Mesothelial cell of epicardium (in vitro differentiated cells): ENCODE measurements around the gene TRIM47. TPM values are rescaled to one million over a fixed set of nuclear protein-coding genes. Genes with fewer than 3 reads are reported as not detected.
"Not testable (repeated sequence)": the region's sequence is repeated elsewhere in the genome, so short reads cannot be mapped to it uniquely, and the experiment has no call there.

Experiments used
- DNase-seq, 2 experiments: peaks; one replicate each; pipeline ENCODE4 v3.0.0; 2021; ENCODE audit warnings: low spot score in 2 of 2; ENCODE audit not compliant: unreplicated experiment in 2 of 2
- H3K27ac Mint-ChIP-seq: 2 replicates; pipeline ENCODE4 v1.8.0; 2021; ENCODE audit warnings: mixed read lengths
- H3K27me3 Mint-ChIP-seq: 2 replicates; pipeline ENCODE4 v1.8.0; 2021; ENCODE audit warnings: low read depth, mixed read lengths
- H3K36me3 Mint-ChIP-seq: 2 replicates; pipeline ENCODE4 v1.8.0; 2021; ENCODE audit warnings: mixed read lengths
- H3K4me1 Mint-ChIP-seq: 2 replicates; pipeline ENCODE4 v1.8.0; 2021; ENCODE audit warnings: mixed read lengths
- H3K4me3 Mint-ChIP-seq: 2 replicates; pipeline ENCODE4 v1.8.0; 2021; ENCODE audit warnings: mild to moderate bottlenecking, moderate library complexity, mixed read lengths
- H3K9me3 Mint-ChIP-seq: 2 replicates; pipeline ENCODE4 v1.8.0; 2021; ENCODE audit warnings: mixed read lengths
- total RNA-seq: library from RNA; stranded (reverse); gene quantifications from 3 replicates; pipeline ENCODE4 v1.2.1, GENCODE V29; 2021
- TF ChIP-seq, protein P1 (sequence below): fragments of 200-600 bp; sonication (generic); IDR thresholded peaks from one replicate; pipeline ENCODE4 v1.5.0; 2021; ENCODE audit warnings: antibody characterized with exemption; ENCODE audit not compliant: unreplicated experiment

The TRIM47 gene
- total RNA-seq, 1 donor from 2014 or later, result 2.9 TPM

DNA sequence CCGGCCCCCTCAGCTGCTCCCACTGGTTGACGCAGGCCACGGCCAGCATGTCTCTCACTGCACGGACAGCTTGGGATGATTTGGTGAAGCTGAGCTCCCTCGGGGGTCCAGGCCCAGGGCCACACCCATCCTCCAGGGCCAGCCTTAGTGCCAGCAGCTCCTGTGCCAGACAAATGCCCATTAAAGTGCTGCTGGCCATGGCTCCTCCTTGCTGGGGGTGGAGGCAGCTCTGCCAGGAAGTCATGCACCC is 2.5 kb downstream of the TRIM47 start:
- Mint-ChIP-seq H3K9me3 (no peaks in the 10 kb centered on the region), H3K27ac (no peak overlapping the region), H3K4me3 (no peak overlapping the region), H3K27me3 (peaks cover 54% of the 10 kb centered on the region), H3K36me3 (no peaks in the 10 kb centered on the region), H3K4me1 (peaks cover 16% of the 10 kb centered on the region)
- TF ChIP-seq, protein P1, sequence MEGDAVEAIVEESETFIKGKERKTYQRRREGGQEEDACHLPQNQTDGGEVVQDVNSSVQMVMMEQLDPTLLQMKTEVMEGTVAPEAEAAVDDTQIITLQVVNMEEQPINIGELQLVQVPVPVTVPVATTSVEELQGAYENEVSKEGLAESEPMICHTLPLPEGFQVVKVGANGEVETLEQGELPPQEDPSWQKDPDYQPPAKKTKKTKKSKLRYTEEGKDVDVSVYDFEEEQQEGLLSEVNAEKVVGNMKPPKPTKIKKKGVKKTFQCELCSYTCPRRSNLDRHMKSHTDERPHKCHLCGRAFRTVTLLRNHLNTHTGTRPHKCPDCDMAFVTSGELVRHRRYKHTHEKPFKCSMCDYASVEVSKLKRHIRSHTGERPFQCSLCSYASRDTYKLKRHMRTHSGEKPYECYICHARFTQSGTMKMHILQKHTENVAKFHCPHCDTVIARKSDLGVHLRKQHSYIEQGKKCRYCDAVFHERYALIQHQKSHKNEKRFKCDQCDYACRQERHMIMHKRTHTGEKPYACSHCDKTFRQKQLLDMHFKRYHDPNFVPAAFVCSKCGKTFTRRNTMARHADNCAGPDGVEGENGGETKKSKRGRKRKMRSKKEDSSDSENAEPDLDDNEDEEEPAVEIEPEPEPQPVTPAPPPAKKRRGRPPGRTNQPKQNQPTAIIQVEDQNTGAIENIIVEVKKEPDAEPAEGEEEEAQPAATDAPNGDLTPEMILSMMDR, result no peak
- no peak for DNase-seq

DNA sequence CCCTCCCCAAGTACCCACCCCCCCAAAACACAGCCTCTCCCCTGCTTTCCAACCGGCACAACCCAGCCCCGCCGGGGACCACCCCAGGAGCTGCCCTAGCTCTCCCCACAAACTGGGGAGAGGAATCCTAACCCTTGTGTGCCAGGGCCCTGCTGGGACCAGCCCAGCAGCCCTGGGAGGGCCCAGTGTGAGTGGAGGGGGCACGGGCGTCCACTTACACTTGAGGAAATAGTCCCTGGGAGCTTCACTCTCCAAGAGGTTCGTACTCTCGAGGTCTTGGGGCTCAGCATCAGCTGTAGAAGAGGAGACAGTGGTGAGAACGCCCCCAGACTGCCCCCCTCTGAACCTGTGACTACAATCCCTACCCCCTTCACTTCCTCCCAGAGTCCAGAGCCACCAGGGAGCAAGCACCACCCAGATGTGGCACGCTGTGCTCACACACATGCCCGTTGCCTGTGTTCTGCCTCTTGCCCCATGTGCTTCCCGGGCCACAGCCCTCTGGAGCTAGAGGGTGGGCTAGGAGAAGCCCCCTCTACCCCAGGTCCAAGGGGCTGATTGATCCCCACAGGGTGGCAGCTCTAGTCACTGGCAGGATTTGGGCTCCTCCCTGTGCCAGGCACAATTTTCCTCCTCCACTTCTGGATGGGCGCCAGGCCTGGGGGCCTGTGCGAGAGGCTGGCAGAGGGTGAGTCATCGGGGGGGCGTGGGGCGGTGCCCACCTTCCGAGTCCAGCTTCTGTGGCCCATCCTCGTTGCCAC is 3.0 kb downstream of the TRIM47 start:
- TF ChIP-seq, protein P1, result no peak

DNA sequence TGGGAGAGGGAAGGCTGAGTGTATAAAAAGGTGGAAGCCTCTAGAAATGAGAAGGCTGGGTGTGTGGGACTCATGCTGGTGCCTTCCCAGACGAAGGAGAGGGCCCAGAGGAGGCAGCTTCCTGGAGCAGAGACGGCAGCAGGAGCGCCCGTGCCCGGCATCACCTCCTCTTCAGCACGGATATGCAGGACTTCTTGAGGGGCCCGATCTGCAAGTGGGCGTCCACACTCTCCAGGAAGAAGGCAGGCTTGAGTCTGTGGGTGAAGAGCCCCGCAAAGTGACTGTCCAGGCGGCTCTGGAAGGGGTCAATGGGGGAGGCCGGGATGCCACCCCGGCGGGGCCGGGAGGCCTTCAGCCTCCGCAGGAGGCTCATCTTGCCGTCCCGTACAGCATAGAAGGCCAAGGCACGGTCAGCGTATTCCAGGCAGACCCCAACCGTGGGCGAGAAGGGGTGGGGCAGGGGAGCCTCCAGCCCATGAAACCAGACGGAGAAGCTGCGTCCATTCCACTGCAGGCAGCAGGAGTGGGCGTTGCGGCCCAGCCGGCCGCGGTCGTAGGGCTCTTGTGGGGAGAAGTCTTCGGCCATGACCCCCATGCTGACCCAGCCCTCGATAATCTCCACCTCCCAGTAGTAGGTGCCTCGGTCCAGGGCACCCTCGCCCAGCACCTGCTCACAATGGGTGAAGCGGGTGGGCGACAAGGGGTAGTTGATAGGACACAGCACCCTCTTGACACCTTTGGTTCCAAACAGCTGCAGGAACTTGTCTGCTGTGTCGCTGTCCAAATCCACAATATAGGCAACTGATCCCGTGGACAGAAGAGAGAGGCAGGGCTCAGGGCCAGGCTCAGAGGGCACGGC is 3.8 kb downstream of the TRIM47 start:
- peaks cover 41% of the 10 kb centered on the region for H3K27me3 Mint-ChIP-seq
- H3K36me3 Mint-ChIP-seq, result no peaks in the 10 kb centered on the region
- H3K4me3 Mint-ChIP-seq, result no peak overlapping the region
- H3K9me3 Mint-ChIP-seq, result no peaks in the 10 kb centered on the region
- TF ChIP-seq, protein P1, result no peak
- H3K4me1 Mint-ChIP-seq, result peaks cover 16% of the 10 kb centered on the region
- DNase-seq, result no peak
- no peak overlapping the region for H3K27ac Mint-ChIP-seq

More for the DNA sequence above, 3.0 kb downstream of the TRIM47 start:
- Mint-ChIP-seq H3K4me1 (peaks cover 16% of the 10 kb centered on the region), H3K27me3 (peaks cover 49% of the 10 kb centered on the region), H3K27ac (no peak overlapping the region), H3K9me3 (no peaks in the 10 kb centered on the region), H3K4me3 (no peak overlapping the region), H3K36me3 (no peaks in the 10 kb centered on the region)
- no peak for DNase-seq

DNA sequence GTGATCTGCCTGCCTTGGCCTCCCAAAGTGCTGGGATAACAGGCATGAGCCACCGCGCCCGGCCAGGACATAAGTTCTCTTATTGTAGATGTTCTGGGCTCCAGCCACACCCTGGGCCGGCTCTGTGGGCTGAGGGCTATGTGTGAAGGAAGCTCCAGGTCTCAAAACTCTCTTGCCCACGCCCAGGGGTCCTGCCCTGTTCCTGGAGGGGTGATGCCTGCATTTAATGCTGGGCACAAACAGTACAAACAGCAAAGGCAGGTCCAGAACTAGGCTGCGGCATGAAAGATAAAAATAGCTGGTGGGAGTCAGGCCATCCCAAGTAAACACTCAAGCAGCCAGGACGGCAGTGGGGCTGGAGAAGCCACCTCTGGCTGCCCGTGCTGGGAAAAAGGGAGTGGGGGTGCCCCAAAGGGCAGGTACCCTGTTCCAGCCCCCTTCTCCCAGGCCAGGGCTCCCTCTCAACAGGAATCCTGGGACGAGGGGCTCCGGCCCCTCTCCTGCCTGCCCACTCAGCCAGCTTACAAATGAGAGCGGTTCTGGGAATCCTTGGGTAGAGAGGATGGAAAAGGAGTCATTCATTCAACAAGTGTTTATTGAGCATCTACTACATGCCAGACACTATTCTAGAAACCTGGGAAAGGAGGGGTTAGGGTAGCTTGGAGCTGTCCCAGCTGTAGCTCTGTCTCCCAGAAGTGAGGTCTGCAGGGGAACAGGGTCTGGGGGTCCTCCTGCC is 4.6 kb downstream of the TRIM47 start:
- Mint-ChIP-seq H3K27ac (no peak overlapping the region), H3K27me3 (peaks cover 34% of the 10 kb centered on the region), H3K4me3 (no peak overlapping the region), H3K9me3 (no peaks in the 10 kb centered on the region), H3K4me1 (peaks cover 15% of the 10 kb centered on the region), H3K36me3 (no peaks in the 10 kb centered on the region)
- TF ChIP-seq, protein P1, result no peak
- no peak for DNase-seq

DNA sequence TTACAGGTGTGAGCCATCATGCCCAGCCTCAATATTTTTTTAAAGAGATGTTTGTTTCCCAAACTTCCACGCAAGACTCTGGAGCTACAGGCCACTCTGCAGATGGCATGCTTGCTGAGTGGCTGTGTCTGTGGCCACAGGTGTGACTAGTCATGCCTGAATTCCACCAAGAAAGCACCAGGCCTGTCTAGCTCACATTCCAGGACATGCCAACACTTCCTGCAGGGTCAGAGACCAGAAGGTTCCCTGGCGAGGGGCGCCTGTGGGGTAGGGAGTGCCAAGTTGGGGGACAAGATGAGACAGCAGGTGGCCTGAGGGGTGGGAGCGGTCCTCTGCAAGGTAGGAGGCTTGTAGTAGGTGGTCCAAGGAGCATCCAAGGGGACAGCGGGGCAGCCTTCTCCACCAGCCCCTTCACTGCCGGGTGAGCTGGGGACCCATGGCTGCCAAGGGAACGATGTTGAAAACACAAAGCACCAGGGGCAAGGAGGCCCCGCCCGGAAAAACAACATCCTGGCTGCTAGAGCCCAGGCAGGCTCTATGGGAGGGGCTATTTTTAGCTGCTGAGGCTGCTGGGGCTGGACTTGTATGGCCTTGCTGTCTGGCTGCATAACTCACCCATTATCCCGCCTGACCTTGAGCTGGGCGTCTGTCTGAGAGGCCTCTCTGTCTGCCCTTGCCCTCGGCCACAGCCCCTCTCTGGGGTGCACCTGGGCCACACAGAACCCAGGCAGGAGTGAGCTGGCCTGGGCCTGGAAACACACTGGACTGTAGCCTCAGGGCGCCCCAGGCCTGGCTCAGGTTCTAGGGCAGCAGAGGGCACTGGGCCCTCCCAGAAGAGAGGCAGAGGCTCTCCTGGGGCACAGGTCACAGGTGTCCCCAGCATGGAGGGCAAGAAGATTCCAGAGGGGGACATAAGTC is 5.7 kb downstream of the TRIM47 start:
- Mint-ChIP-seq H3K36me3 (no peaks in the 10 kb centered on the region), H3K4me1 (peaks cover 11% of the 10 kb centered on the region), H3K9me3 (no peaks in the 10 kb centered on the region), H3K27me3 (peaks cover 30% of the 10 kb centered on the region), H3K4me3 (no peak overlapping the region), H3K27ac (no peak overlapping the region)
- TF ChIP-seq, protein P1, result no peak
- DNase-seq, result no peak

DNA sequence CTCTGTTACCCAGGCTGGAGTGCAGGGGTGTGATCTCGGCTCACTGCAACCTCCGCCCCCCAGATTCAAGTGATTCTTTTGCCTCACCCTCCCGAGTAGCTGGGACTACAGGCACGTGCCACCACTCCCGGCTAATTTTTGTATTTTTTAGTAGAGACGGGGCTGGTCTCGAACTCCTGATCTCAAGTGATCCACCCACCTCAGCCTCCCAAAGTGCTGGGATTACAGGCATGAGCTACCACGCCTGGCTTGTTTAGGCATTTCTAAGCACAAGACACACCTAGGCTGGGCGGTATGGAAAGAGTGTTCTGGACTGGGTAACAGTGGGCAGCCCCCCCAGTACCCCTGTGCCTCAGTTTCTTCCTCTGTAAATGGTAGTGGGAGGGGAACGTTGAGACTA is 8.2 kb downstream of the TRIM47 start:
- not testable (repeated sequence) for DNase-seq, H3K36me3 Mint-ChIP-seq, H3K27me3 Mint-ChIP-seq, H3K4me1 Mint-ChIP-seq, H3K4me3 Mint-ChIP-seq, H3K27ac Mint-ChIP-seq, H3K9me3 Mint-ChIP-seq
